ENCODE data around the gene SMC3.

Gene SMC3

DNA sequence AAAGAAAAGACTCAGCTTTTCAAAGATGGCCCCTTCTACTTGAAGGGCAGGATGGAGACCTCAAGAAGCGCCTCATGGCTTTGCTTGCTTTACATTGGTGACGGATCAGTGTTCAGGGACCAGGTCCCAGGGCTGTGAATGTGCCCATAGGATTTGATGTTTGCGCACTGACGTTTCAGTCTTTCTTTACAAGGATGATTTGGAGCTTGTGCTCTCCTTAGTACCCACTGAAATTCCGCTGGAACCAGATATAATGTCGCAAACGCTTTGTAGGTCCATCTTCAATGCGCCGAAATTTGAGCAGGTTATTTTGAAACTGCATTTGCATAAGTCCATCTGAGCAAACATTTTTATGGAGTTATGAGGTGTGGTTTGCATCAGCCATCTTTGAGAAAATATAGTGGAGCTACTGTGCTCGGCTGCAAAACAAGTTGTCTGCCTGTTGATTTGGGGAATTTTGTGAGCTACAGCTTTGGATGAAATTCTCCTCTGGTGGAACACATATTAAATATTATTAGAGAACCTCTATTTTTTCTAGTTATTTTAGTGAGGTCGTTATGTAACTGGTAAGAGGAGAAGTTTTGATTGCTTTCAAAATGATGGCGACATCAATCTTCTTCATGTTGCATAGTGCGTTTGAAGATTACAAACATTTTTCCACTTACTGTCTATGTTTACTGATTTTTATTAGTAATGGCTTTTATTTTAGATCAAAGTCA lies 79.1 kb downstream of the SMC3 start:
- no peak for DNase-seq (ENCODE audit: low spot score)

DNA sequence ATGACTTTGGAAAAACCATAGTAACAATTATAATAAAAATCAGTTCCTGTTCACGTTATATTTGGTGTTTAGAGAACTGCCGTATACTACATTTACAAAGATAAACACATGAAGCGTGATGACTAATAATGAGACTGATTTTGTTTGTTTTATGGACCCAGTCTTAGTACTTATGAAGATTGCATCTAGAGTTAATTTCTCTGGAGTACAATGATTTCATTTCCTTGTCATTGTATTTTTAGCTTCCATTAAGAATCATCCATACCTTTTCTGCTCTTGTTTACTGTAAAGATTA lies 79.6 kb downstream of the SMC3 start:
- DNase-seq (ENCODE audit: low spot score) = no peak

DNA sequence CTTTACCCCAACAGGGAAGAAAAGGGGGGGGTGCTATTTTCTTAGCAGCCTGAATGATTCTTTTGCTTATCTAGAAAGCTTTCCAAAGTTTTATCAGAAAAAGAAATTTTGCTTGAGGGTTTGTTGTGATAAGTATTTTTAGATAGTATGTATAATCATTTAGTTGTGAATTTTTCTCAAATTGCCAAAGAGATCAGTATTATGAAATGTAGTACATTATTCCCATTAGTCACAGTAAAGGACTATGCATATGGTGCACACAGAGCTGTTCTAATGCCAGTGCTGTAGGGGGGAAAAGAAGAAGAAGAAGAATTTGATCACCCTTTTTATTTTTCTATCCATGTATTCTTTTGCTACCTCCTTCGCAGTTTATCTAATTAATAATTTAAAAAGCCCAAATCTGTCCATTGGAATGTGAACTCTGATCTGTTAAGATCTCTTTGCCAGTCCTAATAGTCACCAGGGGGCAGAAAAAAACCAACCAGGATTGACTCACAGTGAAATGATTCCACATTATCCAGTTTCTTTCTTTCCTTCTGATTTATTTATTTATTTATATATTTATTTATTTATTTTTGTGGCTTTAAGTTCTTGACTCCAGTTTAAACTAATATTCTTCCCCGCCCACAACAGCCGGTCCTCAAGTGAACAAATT lies 81.3 kb downstream of the SMC3 start:
- no peak for DNase-seq (ENCODE audit: low spot score)

DNA sequence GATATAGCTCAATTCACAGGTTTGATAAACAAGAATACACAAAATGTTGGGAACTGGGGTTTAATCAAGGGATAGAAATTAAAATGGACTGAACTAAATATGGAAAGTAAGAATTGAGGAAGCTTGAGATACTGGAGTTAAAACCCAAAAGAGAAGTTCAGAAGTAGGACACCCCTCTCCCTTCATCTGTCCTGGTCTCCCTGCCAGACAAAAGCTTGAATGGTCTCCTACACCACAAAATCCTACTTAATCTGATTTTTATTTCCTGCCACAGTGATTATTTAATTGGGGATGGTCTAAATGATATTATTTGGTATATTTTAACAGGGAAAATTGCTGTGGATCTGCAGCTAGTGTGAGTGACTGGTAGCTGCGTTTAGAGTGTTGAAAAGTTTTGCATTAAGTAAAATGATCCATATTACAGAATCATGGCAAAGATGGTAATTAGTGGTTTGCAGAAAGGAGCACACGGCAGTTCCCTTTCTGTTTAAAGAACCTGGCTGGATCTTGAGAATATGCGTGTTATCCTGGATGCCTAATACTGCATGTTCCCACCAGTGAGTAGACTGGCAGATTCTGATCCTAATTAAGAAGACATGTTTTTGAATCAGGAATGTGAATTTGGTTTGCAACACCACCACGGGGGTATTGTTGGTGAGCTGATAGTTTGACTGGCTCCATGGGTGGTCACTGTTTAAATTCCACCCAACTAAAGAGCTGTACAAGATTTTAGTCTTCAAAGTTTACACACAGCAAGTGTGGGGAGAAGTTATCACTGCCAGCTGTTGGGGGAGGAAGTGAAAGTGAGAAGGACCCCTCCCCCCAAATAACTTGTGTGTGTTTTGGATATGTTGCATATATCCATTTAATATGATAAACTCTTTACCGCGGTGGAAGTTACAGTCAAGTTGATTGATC lies 82.1 kb downstream of the SMC3 start:
- DNase-seq (ENCODE audit: low spot score) = no peak

DNA sequence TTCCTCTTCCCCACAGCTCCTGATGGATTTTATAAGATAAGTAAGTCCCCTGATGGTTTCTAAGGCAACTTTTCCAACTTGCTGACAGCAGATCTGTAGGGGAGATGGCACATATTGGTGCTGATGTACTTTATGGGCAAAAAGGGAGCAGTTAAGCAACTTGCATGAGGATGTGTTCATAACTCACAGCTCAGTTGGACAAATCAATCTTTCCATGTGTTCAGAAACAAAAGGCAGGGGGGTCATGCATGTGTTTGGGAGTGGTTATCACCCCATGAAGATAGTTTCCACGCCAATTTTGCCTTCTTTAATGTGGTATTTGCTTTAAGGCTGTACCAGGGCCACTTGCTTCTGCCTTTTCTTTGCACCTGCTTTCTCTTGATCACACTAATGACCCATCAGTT lies 82.8 kb downstream of the SMC3 start:
- no peak for DNase-seq (ENCODE audit: low spot score)

GRCh38 chr10:110651044-110651958 lies 83.8 kb downstream of the SMC3 start:
- no peak for DNase-seq (ENCODE audit: low spot score)

GRCh38 chr10:110652475-110653118 lies 85.1 kb downstream of the SMC3 start:
- no peak for DNase-seq (ENCODE audit: low spot score)
